A549 (cell line): ENCODE results near the gene TMUB2. TPM values are rescaled to one million over a fixed set of nuclear protein-coding genes. Genes with fewer than 3 reads are reported as not detected.

Experiments used
- ATAC-seq, 2 experiments: fragments of 200-7000 bp in 1 of 2; fragments of >200 bp in 1 of 2; cut with Nextera tagmentation in 1 of 2; cut with Tn5 transposase in 1 of 2; 3 replicates each; pipeline versions ENCODE4 v1.8.0 to v1.9.1; 2018 to 2020; ENCODE audit warnings: mild to moderate bottlenecking in 1 of 2, moderate library complexity in 1 of 2
- CTCF ChIA-PET: fragments of 300-600 bp; sonication (Branson Sonifier 250); formaldehyde crosslinking; extraction: SDS; loops from one replicate; lab custom pipeline; 2021; ENCODE audit warnings: antibody characterized with exemption, inconsistent platforms; lab: Yijun Ruan, JAX
- POLR2A ChIA-PET: fragments of 350-600 bp; formaldehyde crosslinking; extraction: SDS; loops from one replicate; lab custom pipeline; 2021; ENCODE audit warnings: antibody characterized with exemption, inconsistent platforms; lab: Yijun Ruan, JAX
- DNase-seq, 2 experiments: peaks; one replicate each; pipeline versions ENCODE4 v3.0.0 to v3.0.0-alpha.2; 2011 to 2016; ENCODE audit warnings: low read depth in 1 of 2, low spot score in 1 of 2
- FAIRE-seq: peaks from 2 replicates; lab custom pipeline; 2011; peaks lifted over from hg19 to GRCh38; lab: Jason Lieb, UNC
- H3K27ac ChIP-seq, 2 experiments: fragments of >200 bp; sonication (Bioruptor Twin); formaldehyde crosslinking; 3 replicates each; pipeline ENCODE4 v1.5.1; 2016 to 2017
- H3K4me1 ChIP-seq: fragments of >200 bp; sonication (Bioruptor Twin); formaldehyde crosslinking; 3 replicates; pipeline ENCODE4 v1.6.1; 2016
- H3K4me2 ChIP-seq: fragments of >200 bp; sonication (Bioruptor Twin); formaldehyde crosslinking; 3 replicates; pipeline ENCODE4 v1.6.1; 2016
- H3K4me3 ChIP-seq: fragments of >200 bp; sonication (Bioruptor Twin); formaldehyde crosslinking; 3 replicates; pipeline ENCODE4 v1.5.1; 2016
- H3K9me3 ChIP-seq: fragments of >200 bp; sonication (Bioruptor Twin); formaldehyde crosslinking; 3 replicates; pipeline ENCODE4 v1.6.1; 2016
- BCL3 ChIP-seq: fragments of >200 bp; sonication (Bioruptor Twin); formaldehyde crosslinking; IDR thresholded peaks from 3 replicates; pipeline ENCODE4 v1.6.1; 2016
- CBX8 ChIP-seq: fragments of 200-600 bp; sonication (generic); IDR thresholded peaks from 2 replicates; pipeline ENCODE4 v1.6.1; 2016
- CHD2 ChIP-seq: fragments of 150-350 bp; IDR thresholded peaks from 2 replicates; pipeline ENCODE4 v1.6.1; 2014; ENCODE audit warnings: low read length; ENCODE audit not compliant: partially characterized antibody
- EHF ChIP-seq: fragments of 250-450 bp; sonication (Bioruptor Pico); IDR thresholded peaks from 2 replicates; pipeline ENCODE4 v1.5.0; 2020; ENCODE audit warnings: mild to moderate bottlenecking
- EHMT2 ChIP-seq: fragments of 200-600 bp; sonication (generic); IDR thresholded peaks from 2 replicates; pipeline ENCODE4 v1.6.1; 2016; ENCODE audit warnings: antibody characterized with exemption, low read depth, mild to moderate bottlenecking, moderate library complexity
- ELK1 ChIP-seq: fragments of 150-350 bp; IDR thresholded peaks from 2 replicates; pipeline ENCODE4 v1.6.1; 2014; ENCODE audit warnings: low read depth, mild to moderate bottlenecking, low read length
- EP300 ChIP-seq, 2 experiments: fragments of >200 bp; sonication (Bioruptor Twin); formaldehyde crosslinking; IDR thresholded peaks; 2 replicates in 1 of 2; 3 replicates in 1 of 2; pipeline ENCODE4 v1.6.1; 2016 to 2017
- GATA3 ChIP-seq: IDR thresholded peaks from 2 replicates; pipeline ENCODE4 v1.6.1; 2012; ENCODE audit warnings: borderline replicate concordance
- HEYL ChIP-seq: fragments of 250-450 bp; sonication (Bioruptor Pico); IDR thresholded peaks from 2 replicates; pipeline ENCODE4 v1.8.0; 2021; ENCODE audit warnings: mild to moderate bottlenecking, moderate library complexity
- HOXB13 ChIP-seq: fragments of 250-450 bp; sonication (Bioruptor Pico); IDR thresholded peaks from 2 replicates; pipeline ENCODE4 v1.5.0; 2020; ENCODE audit warnings: low read depth, mild to moderate bottlenecking, moderate library complexity
- JUN ChIP-seq, 2 experiments: fragments of >200 bp; sonication (Bioruptor Twin); formaldehyde crosslinking; IDR thresholded peaks; 2 replicates in 1 of 2; 3 replicates in 1 of 2; pipeline ENCODE4 v1.6.1; 2016 to 2017
- KDM5A ChIP-seq: fragments of 200-600 bp; sonication (generic); IDR thresholded peaks from 2 replicates; pipeline ENCODE4 v1.6.1; 2016; ENCODE audit warnings: antibody characterized with exemption, mild to moderate bottlenecking
- MAFK ChIP-seq: fragments of 450-650 bp; IDR thresholded peaks from 2 replicates; pipeline ENCODE4 v1.6.1; 2014; ENCODE audit not compliant: partially characterized antibody
- MAX ChIP-seq: IDR thresholded peaks from 2 replicates; pipeline ENCODE4 v1.6.1; 2012
- MYC ChIP-seq: IDR thresholded peaks from 2 replicates; pipeline ENCODE4 v1.6.1; 2012; ENCODE audit warnings: mild to moderate bottlenecking, inconsistent platforms, low read length, improper control_type of control experiment, borderline replicate concordance
- NFE2L2 ChIP-seq: fragments of 150-350 bp; conservative IDR thresholded peaks from 2 replicates; pipeline ENCODE4 v1.6.1; 2014; ENCODE audit warnings: low read length
- PBX3 ChIP-seq: IDR thresholded peaks from 2 replicates; pipeline ENCODE4 v1.6.1; 2012
- PHF8 ChIP-seq: fragments of 200-600 bp; sonication (generic); IDR thresholded peaks from 2 replicates; pipeline ENCODE4 v1.6.1; 2016; ENCODE audit warnings: low read depth, mild to moderate bottlenecking, antibody characterized with exemption, moderate library complexity, borderline replicate concordance
- POLR2A ChIP-seq: IDR thresholded peaks from 2 replicates; pipeline ENCODE4 v1.6.1; 2012; ENCODE audit warnings: mild to moderate bottlenecking, low read length
- POLR2AphosphoS2 ChIP-seq: conservative IDR thresholded peaks from 2 replicates; pipeline ENCODE4 v1.6.1; 2012; ENCODE audit warnings: low read length, improper control_type of control experiment, inconsistent platforms
- RAD21 ChIP-seq, 2 experiments: fragments of >200 bp in 1 of 2; sonication (Bioruptor Twin) in 1 of 2; formaldehyde crosslinking in 1 of 2; IDR thresholded peaks in 1 of 2; conservative IDR thresholded peaks in 1 of 2; 2 replicates in 1 of 2; 3 replicates in 1 of 2; pipeline ENCODE4 v1.6.1; 2012 to 2018; ENCODE audit warnings: inconsistent platforms in 1 of 2
- RARB ChIP-seq: fragments of 250-450 bp; sonication (Bioruptor Pico); IDR thresholded peaks from 2 replicates; pipeline ENCODE4 v1.8.0; 2021; ENCODE audit warnings: mild to moderate bottlenecking, moderate library complexity
- RCOR1 ChIP-seq: fragments of 150-350 bp; IDR thresholded peaks from 2 replicates; pipeline ENCODE4 v1.6.1; 2014; ENCODE audit warnings: antibody characterized with exemption, low read length, low read depth
- ZFP36 ChIP-seq: fragments of 450-650 bp; IDR thresholded peaks from 2 replicates; pipeline ENCODE4 v1.6.1; 2014; ENCODE audit warnings: borderline replicate concordance; ENCODE audit not compliant: partially characterized antibody
- WGBS: methylation state at CpG from one replicate; pipeline ENCODE4 v1.1.6; 2017; ENCODE audit errors: missing lambda C conversion rate; 5-methylcytosine and 5-hydroxymethylcytosine counted together
- polyA plus RNA-seq, 4 experiments: library from polyadenylated mRNA; depleted of rRNA in 3 of 4; stranded (reverse); fragments of >200 nt; fragmentation: RNase III in 1 of 4; extraction: RNeasy Plus Mini Kit Qiagen cat#74134 plus additional on column Dnase treatment in 1 of 4; gene quantifications; 2 replicates in 3 of 4; 3 replicates in 1 of 4; pipeline ENCODE4 v1.2.3, GENCODE V29; 2011 to 2017

The TMUB2 gene
- polyA plus RNA-seq, 2 of the 4 experiments (the other 2 are of a cell fraction): 36.2 to 42.0 TPM

- TF ChIP-seq ZFP36 (no peak), BCL3 (0 out of 3 replicates have a peak, but pooled peaks have one; percentile 13), MAX (peak; percentile 15; the same call in 1 of the 2 replicates), POLR2A (0 out of 2 replicates have a peak, but pooled peaks have one; percentile 21), HOXB13 (CRISPR knock-in tag) (no peak), RAD21 (conservative IDR thresholded peaks at IDR 0.05 in 1 of 2, IDR thresholded peaks at IDR 0.05 in 1 of 2) (peak; percentile 35 to 41; a peak in 2 of 5 replicates), NFE2L2 (no peak), KDM5A (no peak), EHMT2 (no peak), HEYL (CRISPR knock-in tag) (no peak), RCOR1 (no peak), EHF (CRISPR knock-in tag) (no peak), PHF8 (no peak), RARB (no peak), CBX8 (no peak), GATA3 (no peak), ELK1 (no peak), POLR2AphosphoS2 (no peak)
- DNase-seq (peak; percentile 75 to 77), ATAC-seq (peak; percentile 8 to 34; a peak in 5 of 6 replicates), FAIRE-seq (peak; percentile 67)
- peak overlapping the region; percentile 83 for H3K4me2 ChIP-seq
- H3K4me3 ChIP-seq: peak overlapping the region; percentile 87
- WGBS: 77% methylated on average over 11 of the region's 11 CpGs
- POLR2A ChIA-PET: interaction anchor here (0.6 to 4.2 kb wide), 4 partner anchors 12 to 214 kb away, joined by 4 to 28 read pairs (median 6); partner anchors contain the start of gene TMUB2
- H3K9me3 ChIP-seq: no peaks in the 10 kb centered on the region
- H3K4me1 ChIP-seq: peaks cover 23% of the 10 kb centered on the region
- H3K27ac ChIP-seq: peak overlapping the region; percentile 98 to 100
- CTCF ChIA-PET: interaction anchor here (0.6 to 7.8 kb wide), 7 partner anchors 9 to 178 kb away, joined by 3 to 61 read pairs (median 3); partner anchors contain the start of gene TMUB2
These were observed 11.4 kb downstream of the TMUB2 start for GRCh38 chr17:44197980-44198720.

- peak overlapping the region; percentile 98 to 100 for H3K27ac ChIP-seq
- under 1% methylated on average over 25 of the region's 68 CpGs for WGBS
- peak overlapping the region; percentile 83 for H3K4me2 ChIP-seq
- H3K9me3 ChIP-seq: no peaks in the 10 kb centered on the region
- H3K4me3 ChIP-seq: peak overlapping the region; percentile 87
- ATAC-seq (peak; percentile 34 to 40), FAIRE-seq (no peak), DNase-seq (peak; percentile 70 to 85)
- 0 out of 2 replicates have a peak, but pooled peaks have one; percentile 20 for TF ChIP-seq PBX3
- TF ChIP-seq MAX: peak; percentile 1; the same call in 1 of the 2 replicates
- 0 out of 2 replicates have a peak, but pooled peaks have one; percentile 35 for TF ChIP-seq MYC
- peak; percentile 47; the same call in 1 of the 2 replicates for TF ChIP-seq PHF8
- TF ChIP-seq CHD2: peak; percentile 31
- no peak; a peak in 1 of 5 replicates for TF ChIP-seq EP300 (IDR thresholded peaks at IDR 0.05)
- TF ChIP-seq JUN (IDR thresholded peaks at IDR 0.05): peak in 1 of 2 experiments; percentile 86; a peak in 2 of 5 replicates
- TF ChIP-seq MAFK: no peak
- no peak for TF ChIP-seq CBX8
- TF ChIP-seq BCL3: 0 out of 3 replicates have a peak, but pooled peaks have one; percentile 12
- H3K4me1 ChIP-seq: peaks cover 27% of the 10 kb centered on the region
- CTCF ChIA-PET: interaction anchor here (0.6 to 7.8 kb wide), 7 partner anchors 9 to 324 kb away, joined by 3 to 61 read pairs (median 3); partner anchors contain the start of gene TMUB2
- POLR2A ChIA-PET: interaction anchor here (0.6 to 4.2 kb wide), 7 partner anchors 11 to 213 kb away, joined by 3 to 28 read pairs (median 6); partner anchors contain the start of genes HDAC5 and TMUB2
These were observed 12.2 kb downstream of the TMUB2 start for GRCh38 chr17:44198721-44199552.
